HG03095 (cell line): ENCODE results near the gene EBNA1BP2.
"Not testable (repeated sequence)": the region's sequence is repeated elsewhere in the genome, so short reads cannot be mapped to it uniquely, and the experiment has no call there.

Experiments
- ATAC-seq: cut with Tn5 transposase; IDR thresholded peaks from one replicate; pipeline ENCODE4 v1.9.1; 2021; ENCODE audit warnings: moderate library complexity; ENCODE audit not compliant: unreplicated experiment

The EBNA1BP2 gene

GRCh38 chr1:43123031-43123430, 49.1 kb downstream of the EBNA1BP2 start:
- ATAC-seq: no peak

- ATAC-seq: no peak
These were observed 50.7 kb downstream of the EBNA1BP2 start for GRCh38 chr1:43121256-43121900.

- ATAC-seq: not testable (repeated sequence)
These were observed 52.0 kb downstream of the EBNA1BP2 start for GRCh38 chr1:43119928-43120586.
